ENCODE data around the gene APEX1. TPM values are rescaled to one million over a fixed set of nuclear protein-coding genes. Genes with fewer than 3 reads are reported as not detected.
A peak's percentile ranks its signal among the peaks of the same experiment; 100 is the strongest.

The APEX1 gene
- polyA plus RNA-seq, 5 donors, result 318 to 352 (median 331) TPM

GRCh38 chr14:20469242-20469889 lies 14.3 kb downstream of the APEX1 start, which contains the start of gene PNP:
TSS of gene PNP (plus strand) at chr14:20469406. CDS start at chr14:20469525, 119 bp downstream.
- DNase-seq, result peak; percentile 70 to 72

- peak in 1 of 2 donors; percentile 25 for DNase-seq
These were observed 15.0 kb downstream of the APEX1 start for GRCh38 chr14:20469890-20470602.

GRCh38 chr14:20470603-20470901 lies 15.5 kb downstream of the APEX1 start:
- DNase-seq, result no peak

- DNase-seq, result no peak
These were observed 17.6 kb downstream of the APEX1 start for GRCh38 chr14:20472536-20473169.

GRCh38 chr14:20476776-20477175 lies 21.8 kb downstream of the APEX1 start:
- no peak for DNase-seq

GRCh38 chr14:20477211-20477876 lies 22.3 kb downstream of the APEX1 start:
- peak; percentile 34 to 39 for DNase-seq

- DNase-seq, result no peak
These were observed 23.9 kb downstream of the APEX1 start for GRCh38 chr14:20478894-20479293.

- no peak for DNase-seq
These were observed 27.4 kb downstream of the APEX1 start for GRCh38 chr14:20482382-20482781.

GRCh38 chr14:20485900-20486299 lies 30.9 kb downstream of the APEX1 start:
- no peak for DNase-seq

- DNase-seq, result no peak
These were observed 31.8 kb downstream of the APEX1 start for GRCh38 chr14:20486684-20487395.

GRCh38 chr14:20487396-20487725 lies 32.3 kb downstream of the APEX1 start:
- DNase-seq, result no peak

GRCh38 chr14:20489093-20489994 lies 34.3 kb downstream of the APEX1 start:
- no peak for DNase-seq

- no peak for DNase-seq
These were observed 35.5 kb downstream of the APEX1 start for GRCh38 chr14:20490563-20490962.

GRCh38 chr14:20492486-20492885 lies 37.5 kb downstream of the APEX1 start:
- DNase-seq, result no peak

- DNase-seq, result no peak
These were observed 38.6 kb downstream of the APEX1 start for GRCh38 chr14:20493634-20494033.

- no peak for DNase-seq
These were observed 40.1 kb downstream of the APEX1 start for GRCh38 chr14:20494935-20495766.

GRCh38 chr14:20498622-20499021 lies 43.6 kb downstream of the APEX1 start:
- DNase-seq, result no peak

- DNase-seq, result no peak
These were observed 44.1 kb downstream of the APEX1 start for GRCh38 chr14:20499108-20499507.

- no peak for DNase-seq
These were observed 44.9 kb downstream of the APEX1 start for GRCh38 chr14:20499881-20500280.

- DNase-seq, result no peak
These were observed 46.3 kb downstream of the APEX1 start for GRCh38 chr14:20501346-20501745.
